WI38 (cell line): Measurements from ENCODE around the gene KRTAP4-3.

Experiments used
- H3K4me3 ChIP-seq: 2 replicates; pipeline ENCODE4 v1.5.1; 2011; ENCODE audit warnings: low read depth, mild to moderate bottlenecking, control low read depth, low read length
- TF ChIP-seq, protein P1 (sequence below): IDR thresholded peaks from 2 replicates; pipeline ENCODE4 v1.5.1; 2012; ENCODE audit warnings: low read depth, mild to moderate bottlenecking, control low read depth, low read length

Gene KRTAP4-3

DNA sequence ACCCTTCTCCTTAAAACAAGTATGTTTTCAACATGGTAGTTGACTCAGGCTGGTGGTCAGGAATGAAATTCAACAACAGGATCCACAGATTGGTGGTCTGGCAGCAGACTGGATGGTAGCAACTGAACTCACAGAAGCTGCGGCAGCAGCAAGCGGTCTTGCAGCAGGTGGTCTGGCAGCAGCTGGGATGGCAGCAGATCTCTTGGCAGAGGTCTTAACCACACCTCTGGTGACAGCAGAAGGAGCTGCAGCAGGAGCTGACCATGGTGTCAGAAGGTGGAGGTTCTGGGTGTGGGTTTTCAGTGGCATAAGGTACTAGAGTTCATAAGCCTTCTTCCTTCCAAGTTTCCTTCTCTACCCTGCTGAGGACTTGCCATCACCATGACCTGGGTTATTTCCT is 18.9 kb upstream of the KRTAP4-3 start:
- TF ChIP-seq, protein P1, sequence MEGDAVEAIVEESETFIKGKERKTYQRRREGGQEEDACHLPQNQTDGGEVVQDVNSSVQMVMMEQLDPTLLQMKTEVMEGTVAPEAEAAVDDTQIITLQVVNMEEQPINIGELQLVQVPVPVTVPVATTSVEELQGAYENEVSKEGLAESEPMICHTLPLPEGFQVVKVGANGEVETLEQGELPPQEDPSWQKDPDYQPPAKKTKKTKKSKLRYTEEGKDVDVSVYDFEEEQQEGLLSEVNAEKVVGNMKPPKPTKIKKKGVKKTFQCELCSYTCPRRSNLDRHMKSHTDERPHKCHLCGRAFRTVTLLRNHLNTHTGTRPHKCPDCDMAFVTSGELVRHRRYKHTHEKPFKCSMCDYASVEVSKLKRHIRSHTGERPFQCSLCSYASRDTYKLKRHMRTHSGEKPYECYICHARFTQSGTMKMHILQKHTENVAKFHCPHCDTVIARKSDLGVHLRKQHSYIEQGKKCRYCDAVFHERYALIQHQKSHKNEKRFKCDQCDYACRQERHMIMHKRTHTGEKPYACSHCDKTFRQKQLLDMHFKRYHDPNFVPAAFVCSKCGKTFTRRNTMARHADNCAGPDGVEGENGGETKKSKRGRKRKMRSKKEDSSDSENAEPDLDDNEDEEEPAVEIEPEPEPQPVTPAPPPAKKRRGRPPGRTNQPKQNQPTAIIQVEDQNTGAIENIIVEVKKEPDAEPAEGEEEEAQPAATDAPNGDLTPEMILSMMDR = no peak
- H3K4me3 ChIP-seq = no peak overlapping the region

GRCh38 chr17:41185001-41185400 is 17.0 kb upstream of the KRTAP4-3 start:
- no peak overlapping the region for H3K4me3 ChIP-seq
- TF ChIP-seq, protein P1 = no peak

GRCh38 chr17:41184480-41184961 is 16.5 kb upstream of the KRTAP4-3 start, which contains the start of gene KRTAP4-1:
TSS of gene KRTAP4-1 (minus strand) at chr17:41184911. CDS start at chr17:41184854, 57 bp downstream.
- TF ChIP-seq, protein P1 = no peak
- no peak within 1 kb of the TSS for H3K4me3 ChIP-seq

GRCh38 chr17:41178843-41179616 is 11.0 kb upstream of the KRTAP4-3 start:
- no peak overlapping the region for H3K4me3 ChIP-seq
- TF ChIP-seq, protein P1 = no peak

GRCh38 chr17:41178341-41178740 is 10.3 kb upstream of the KRTAP4-3 start:
- no peak overlapping the region for H3K4me3 ChIP-seq
- TF ChIP-seq, protein P1 = no peak

- TF ChIP-seq, protein P1 = no peak
- no peak within 1 kb of the TSS for H3K4me3 ChIP-seq
Observed at GRCh38 chr17:41177727-41178271, 9.8 kb upstream of the KRTAP4-3 start, which contains the start of gene KRTAP4-2. TSS of gene KRTAP4-2 (minus strand) at chr17:41178221. CDS start at chr17:41178164, 57 bp downstream.

DNA sequence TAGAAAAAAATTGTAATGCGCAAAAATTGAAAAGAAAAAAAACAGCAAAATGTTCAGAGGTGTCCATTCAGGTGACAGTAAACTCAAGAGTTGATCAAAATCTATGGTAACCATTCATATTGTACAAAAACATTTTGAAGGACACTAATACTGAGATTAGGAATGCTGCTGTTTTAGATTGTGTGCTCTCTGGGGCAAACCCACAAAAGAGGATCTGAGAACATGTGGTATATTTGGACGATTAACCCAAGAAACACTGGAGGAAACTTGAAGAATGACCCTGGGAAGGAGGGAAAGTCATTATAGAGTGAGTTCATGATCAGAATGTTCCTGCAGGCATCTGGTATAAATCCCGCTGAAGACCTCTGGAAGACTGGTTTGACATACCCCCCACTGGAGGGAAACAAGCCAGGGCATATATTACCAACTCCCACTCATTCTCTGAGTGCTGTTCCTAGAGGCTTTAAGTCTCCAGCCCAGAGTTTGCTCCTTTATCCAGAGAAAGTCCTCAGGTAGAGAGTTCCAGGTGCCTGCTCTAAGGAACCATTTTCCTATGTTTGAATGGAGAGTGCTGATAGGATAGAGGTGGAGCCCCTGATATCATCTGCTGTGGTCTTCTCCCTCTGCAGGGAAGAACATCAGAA is 8.8 kb upstream of the KRTAP4-3 start:
- TF ChIP-seq, protein P1 = no peak
- H3K4me3 ChIP-seq = no peak overlapping the region
